HCT116 (cell line): Measurements from ENCODE around the gene ABR. TPM values are rescaled to one million over a fixed set of nuclear protein-coding genes. Genes with fewer than 3 reads are reported as not detected.

Source experiments
- ATAC-seq: fragments of 200-7000 bp; cut with Tn5 transposase; 2 replicates; pipeline ENCODE4 v1.9.1; 2020; ENCODE audit warnings: mild to moderate bottlenecking, moderate library complexity
- BruUV-seq: library from RNA; stranded (reverse); fragments of 400-500 nt; replicated peaks from 2 replicates; lab custom pipeline; 2021; lab: Mats Ljungman, UMichigan
- CTCF ChIA-PET: fragments of 300-600 bp; sonication (Branson Sonifier 250); formaldehyde crosslinking; loops from one replicate; lab custom pipeline; 2021; ENCODE audit warnings: antibody characterized with exemption; lab: Charles Lee
- POLR2A ChIA-PET: fragments of 300-600, 350-600 bp; sonication (Branson Sonifier 250); formaldehyde crosslinking; loops from one replicate; lab custom pipeline; 2021; ENCODE audit warnings: antibody characterized with exemption; lab: Charles Lee
- RAD21 ChIA-PET, 2 experiments: fragments of 300-600 bp; sonication (Branson Sonifier 250); formaldehyde crosslinking; loops; one replicate each; lab custom pipeline; 2023; ENCODE audit warnings: low total read pairs in 2 of 2; ENCODE audit not compliant: uncharacterized antibody in 2 of 2, unreplicated experiment in 2 of 2, low non-redundant PET in 1 of 2; lab: Charles Lee
- DNase-seq: peaks from one replicate; pipeline ENCODE4 v3.0.0-alpha.2; 2010; ENCODE audit warnings: low read depth, low spot score
- H2AFZ ChIP-seq: fragments of 200-600 bp; shearing (Covaris generic), sonication (generic); 2 replicates; pipeline ENCODE4 v1.6.1; 2017; ENCODE audit warnings: low read depth, mixed run types, mixed read lengths, antibody characterized with exemption, low read length; ENCODE audit not compliant: poor library complexity, severe bottlenecking
- H3K27ac ChIP-seq: 2 replicates; pipeline ENCODE4 v1.5.1; 2012; ENCODE audit warnings: low read depth, low read length
- H3K27me3 ChIP-seq: fragments of 200-600 bp; sonication (generic); 2 replicates; pipeline ENCODE4 v1.6.1; 2016; ENCODE audit warnings: mixed run types, low read length, mixed read lengths; ENCODE audit not compliant: insufficient read depth
- H3K36me3 ChIP-seq, 2 experiments: fragments of 200-500 bp in 1 of 2; fragments of 200-600 bp in 1 of 2; sonication (Bioruptor generic) in 1 of 2; sonication (generic) in 1 of 2; 2 replicates each; pipeline versions ENCODE4 v1.5.1 to v1.6.1; 2014 to 2016; ENCODE audit warnings: low read length in 2 of 2, inconsistent platforms in 1 of 2, mixed read lengths in 1 of 2, mixed run types in 1 of 2; ENCODE audit not compliant: insufficient read depth in 2 of 2, control insufficient read depth in 1 of 2
- H3K4me1 ChIP-seq, 2 experiments: fragments of 200-600 bp in 1 of 2; sonication (generic) in 1 of 2; 2 replicates each; pipeline versions ENCODE4 v1.5.1 to v1.6.1; 2012 to 2017; ENCODE audit warnings: low read length in 2 of 2, inconsistent platforms in 1 of 2, mild to moderate bottlenecking in 1 of 2, mixed read lengths in 1 of 2, mixed run types in 1 of 2, moderate library complexity in 1 of 2; ENCODE audit not compliant: insufficient read depth in 2 of 2, control insufficient read depth in 1 of 2
- H3K4me2 ChIP-seq: fragments of 200-600 bp; sonication (generic); 2 replicates; pipeline ENCODE4 v1.6.1; 2017; ENCODE audit warnings: mixed run types, low read length, mixed read lengths
- H3K4me3 ChIP-seq, 2 experiments: fragments of 200-600 bp in 1 of 2; sonication (generic) in 1 of 2; replicated peaks in 1 of 2; 2 replicates each; pipeline ENCODE4 v1.5.1; 2011 to 2016; ENCODE audit warnings: low read length in 2 of 2, control low read depth in 1 of 2, low read depth in 1 of 2, mild to moderate bottlenecking in 1 of 2, mixed read lengths in 1 of 2, mixed run types in 1 of 2
- H3K79me2 ChIP-seq: fragments of 200-600 bp; sonication (generic); 2 replicates; pipeline ENCODE4 v1.6.1; 2017; ENCODE audit warnings: mild to moderate bottlenecking, mixed run types, low read length, moderate library complexity, mixed read lengths; ENCODE audit not compliant: insufficient read depth
- H3K9ac ChIP-seq: fragments of 200-600 bp; sonication (generic); 2 replicates; pipeline ENCODE4 v1.6.1; 2016; ENCODE audit warnings: low read length, mixed read lengths
- H3K9me2 ChIP-seq: fragments of 200-600 bp; sonication (generic), shearing (Covaris generic); 2 replicates; pipeline ENCODE4 v1.6.1; 2017; ENCODE audit warnings: mixed run types, mild to moderate bottlenecking, moderate library complexity; ENCODE audit not compliant: insufficient read depth
- H3K9me3 ChIP-seq, 2 experiments: fragments of 200-500 bp in 1 of 2; fragments of 200-600 bp in 1 of 2; sonication (Bioruptor generic) in 1 of 2; sonication (generic) in 1 of 2; 2 replicates each; pipeline ENCODE4 v1.6.1; 2014 to 2017; ENCODE audit warnings: low read length in 2 of 2, mixed read lengths in 2 of 2, inconsistent platforms in 1 of 2, low read depth in 1 of 2, mild to moderate bottlenecking in 1 of 2, mixed run types in 1 of 2, moderate library complexity in 1 of 2; ENCODE audit not compliant: control insufficient read depth in 1 of 2, insufficient read depth in 1 of 2
- H4K20me1 ChIP-seq: fragments of 200-600 bp; sonication (generic), shearing (Covaris generic); 2 replicates; pipeline ENCODE4 v1.6.1; 2017; ENCODE audit warnings: mixed run types, mild to moderate bottlenecking, moderate library complexity; ENCODE audit not compliant: insufficient read depth
- CBX3 ChIP-seq: IDR thresholded peaks from 2 replicates; pipeline ENCODE4 v1.6.1; 2012; ENCODE audit warnings: low read depth
- CEBPB ChIP-seq: IDR thresholded peaks from 2 replicates; pipeline ENCODE4 v1.6.1; 2012; ENCODE audit warnings: low read depth
- EGR1 ChIP-seq: IDR thresholded peaks from 2 replicates; pipeline ENCODE4 v1.6.1; 2012; ENCODE audit warnings: low read depth
- ELF1 ChIP-seq: IDR thresholded peaks from 2 replicates; pipeline ENCODE4 v1.6.1; 2012; ENCODE audit warnings: low read depth, borderline replicate concordance
- EZH2 ChIP-seq: fragments of 200-600 bp; sonication (generic); IDR thresholded peaks from 2 replicates; pipeline ENCODE4 v1.6.1; 2017; ENCODE audit warnings: antibody characterized with exemption, mixed run types
- FOSL1 ChIP-seq: IDR thresholded peaks from 2 replicates; pipeline ENCODE4 v1.6.1; 2012; ENCODE audit warnings: low read depth
- JUND ChIP-seq: IDR thresholded peaks from 2 replicates; pipeline ENCODE4 v1.6.1; 2012
- POLR2A ChIP-seq: IDR thresholded peaks from 2 replicates; pipeline ENCODE4 v1.7.0; 2011; ENCODE audit warnings: borderline replicate concordance; ENCODE audit not compliant: insufficient read depth, insufficient read length; ENCODE audit errors: extremely low read depth
- POLR2AphosphoS5 ChIP-seq: IDR thresholded peaks from 2 replicates; pipeline ENCODE4 v1.6.1; 2011; ENCODE audit warnings: mild to moderate bottlenecking, low read depth, low read length, moderate library complexity
- RAD21 ChIP-seq: IDR thresholded peaks from 2 replicates; pipeline ENCODE4 v1.6.1; 2012; ENCODE audit warnings: low read depth, mild to moderate bottlenecking
- SP1 ChIP-seq: IDR thresholded peaks from 2 replicates; pipeline ENCODE4 v1.6.1; 2012; ENCODE audit warnings: low read depth
- SRF ChIP-seq: IDR thresholded peaks from 2 replicates; pipeline ENCODE4 v1.6.1; 2012; ENCODE audit warnings: low read depth
- TCF7L2 ChIP-seq: IDR thresholded peaks from 2 replicates; pipeline ENCODE4 v1.7.0; 2011; ENCODE audit warnings: borderline replicate concordance, inconsistent platforms; ENCODE audit not compliant: insufficient read depth, insufficient read length; ENCODE audit errors: extremely low read depth
- ZFX ChIP-seq: fragments of 450-650 bp; IDR thresholded peaks from 2 replicates; pipeline ENCODE4 v1.6.1; 2017
- ZNF274 ChIP-seq: fragments of 200-500 bp; sonication (Bioruptor generic); IDR thresholded peaks from 2 replicates; pipeline ENCODE4 v1.6.1; 2014; ENCODE audit warnings: mild to moderate bottlenecking, low read depth, low read length, inconsistent platforms
- intact Hi-C: fragments of 100-400 bp; cut with micrococcal nuclease; formaldehyde crosslinking; loops from 2 replicates; pipeline ENCODE4 v1.10.0; 2022
- total RNA-seq: library from RNA; stranded (reverse); gene quantifications from one replicate; pipeline ENCODE4 v1.2.1, GENCODE V29; 2021; ENCODE audit not compliant: unreplicated experiment
- TF ChIP-seq, protein P1 (sequence below): IDR thresholded peaks from 2 replicates; pipeline ENCODE4 v1.6.1; 2012
- TF ChIP-seq, protein P2 (sequence below): IDR thresholded peaks from 2 replicates; pipeline ENCODE4 v1.6.1; 2012

Gene ABR
- total RNA-seq, 1 experiment from 2014 or later = 58.5 TPM

DNA sequence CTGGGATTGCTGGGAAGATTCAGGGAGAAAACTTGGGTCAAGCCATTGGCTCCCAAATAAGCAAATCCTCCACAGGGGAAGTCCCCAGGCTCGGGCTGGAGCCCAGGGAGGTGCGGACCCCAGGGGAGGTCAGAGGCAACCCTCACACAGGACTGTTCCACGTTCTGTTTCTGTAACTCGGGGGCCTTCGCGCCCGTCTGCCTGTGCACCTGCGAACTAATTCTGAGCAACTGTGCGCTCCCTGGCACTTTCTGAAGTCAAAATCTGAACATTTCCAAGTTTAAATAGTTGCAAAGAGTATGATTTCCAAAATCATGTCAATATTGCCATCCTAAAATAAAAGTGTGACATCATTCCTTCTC lies 166.1 kb downstream of the ABR start:
- Histone ChIP-seq H3K4me1 (no peaks in the 10 kb centered on the region), H3K27ac (no peak overlapping the region), H3K4me2 (no peak overlapping the region), H2AFZ (no peak overlapping the region), H4K20me1 (no peaks in the 10 kb centered on the region), H3K36me3 (peaks cover 0 to 2% of the 10 kb centered on the region in 2 experiments; a peak in 1 of 4 replicates), H3K9me2 (no peaks in the 10 kb centered on the region), H3K4me3 (no peak overlapping the region), H3K9ac (no peak overlapping the region), H3K27me3 (no peaks in the 10 kb centered on the region), H3K9me3 (no peaks in the 10 kb centered on the region), H3K79me2 (no peaks in the 10 kb centered on the region)
- intact Hi-C loops = no loop called here
- TF ChIP-seq CBX3 (no peak), SP1 (no peak), JUND (no peak), FOSL1 (no peak), EZH2 (no peak), ELF1 (no peak), EGR1 (no peak), ZNF274 (no peak), POLR2AphosphoS5 (no peak), RAD21 (no peak), SRF (no peak), POLR2A (no peak), CEBPB (no peak), ZFX (no peak), TCF7L2 (no peak)
- TF ChIP-seq, protein P1, sequence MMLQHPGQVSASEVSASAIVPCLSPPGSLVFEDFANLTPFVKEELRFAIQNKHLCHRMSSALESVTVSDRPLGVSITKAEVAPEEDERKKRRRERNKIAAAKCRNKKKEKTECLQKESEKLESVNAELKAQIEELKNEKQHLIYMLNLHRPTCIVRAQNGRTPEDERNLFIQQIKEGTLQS = no peak
- TF ChIP-seq, protein P2, sequence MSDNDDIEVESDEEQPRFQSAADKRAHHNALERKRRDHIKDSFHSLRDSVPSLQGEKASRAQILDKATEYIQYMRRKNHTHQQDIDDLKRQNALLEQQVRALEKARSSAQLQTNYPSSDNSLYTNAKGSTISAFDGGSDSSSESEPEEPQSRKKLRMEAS = no peak
- RAD21 ChIA-PET = no interaction called here
- CTCF ChIA-PET = no interaction called here
- DNase-seq (no peak), ATAC-seq (no peak)
- POLR2A ChIA-PET = no interaction called here
- no TSS peak for BruUV-seq
